ENCODE data around the gene COG2. TPM values are rescaled to one million over a fixed set of nuclear protein-coding genes. Genes with fewer than 3 reads are reported as not detected.

The COG2 gene
- total RNA-seq, 6 experiments from 2014 or later = 17.0 to 23.0 (median 20.6) TPM

GRCh38 chr1:230620649-230621323 lies 21.5 kb upstream of the COG2 start:
- TF ChIP-seq, protein P1, sequence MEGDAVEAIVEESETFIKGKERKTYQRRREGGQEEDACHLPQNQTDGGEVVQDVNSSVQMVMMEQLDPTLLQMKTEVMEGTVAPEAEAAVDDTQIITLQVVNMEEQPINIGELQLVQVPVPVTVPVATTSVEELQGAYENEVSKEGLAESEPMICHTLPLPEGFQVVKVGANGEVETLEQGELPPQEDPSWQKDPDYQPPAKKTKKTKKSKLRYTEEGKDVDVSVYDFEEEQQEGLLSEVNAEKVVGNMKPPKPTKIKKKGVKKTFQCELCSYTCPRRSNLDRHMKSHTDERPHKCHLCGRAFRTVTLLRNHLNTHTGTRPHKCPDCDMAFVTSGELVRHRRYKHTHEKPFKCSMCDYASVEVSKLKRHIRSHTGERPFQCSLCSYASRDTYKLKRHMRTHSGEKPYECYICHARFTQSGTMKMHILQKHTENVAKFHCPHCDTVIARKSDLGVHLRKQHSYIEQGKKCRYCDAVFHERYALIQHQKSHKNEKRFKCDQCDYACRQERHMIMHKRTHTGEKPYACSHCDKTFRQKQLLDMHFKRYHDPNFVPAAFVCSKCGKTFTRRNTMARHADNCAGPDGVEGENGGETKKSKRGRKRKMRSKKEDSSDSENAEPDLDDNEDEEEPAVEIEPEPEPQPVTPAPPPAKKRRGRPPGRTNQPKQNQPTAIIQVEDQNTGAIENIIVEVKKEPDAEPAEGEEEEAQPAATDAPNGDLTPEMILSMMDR (IDR thresholded peaks at IDR 0.05) = no peak

DNA sequence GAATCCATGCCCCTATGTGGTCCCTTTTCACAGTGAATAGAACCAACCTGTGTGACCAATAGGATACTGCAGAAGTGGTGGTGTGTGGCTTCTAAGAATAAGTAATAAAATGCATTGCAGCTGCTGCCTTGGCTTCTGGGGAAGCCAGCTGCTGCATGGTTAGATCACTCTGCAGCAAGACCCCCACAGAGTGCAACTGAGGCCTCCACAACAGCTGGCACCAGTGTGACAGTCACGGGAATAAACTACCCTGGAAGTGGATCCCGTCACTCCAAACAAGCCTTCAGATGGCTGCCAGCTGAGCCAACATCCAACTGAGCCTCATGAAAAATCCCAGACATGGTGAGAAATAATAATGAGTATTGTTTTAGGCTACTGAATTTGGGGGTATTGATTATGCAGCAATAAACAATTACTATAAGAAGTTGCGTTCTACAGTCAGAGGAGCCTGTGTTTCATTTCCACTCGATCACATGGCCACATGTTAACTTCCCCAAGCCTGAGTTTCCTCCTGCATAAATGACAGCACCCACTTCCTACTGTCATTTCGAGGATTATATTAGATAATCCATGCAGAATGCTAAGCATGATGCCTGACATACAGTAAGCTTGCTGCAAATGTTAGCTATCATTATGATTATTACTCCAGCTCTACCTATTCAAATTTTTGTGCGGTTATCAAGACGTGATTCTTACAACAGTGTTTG lies 20.8 kb upstream of the COG2 start:
- H3K36me3 Mint-ChIP-seq (ENCODE audit: low read depth) = no peaks in the 10 kb centered on the region
- no peak overlapping the region for H3K4me3 Mint-ChIP-seq
- H3K9me3 Mint-ChIP-seq = no peaks in the 10 kb centered on the region
- TF ChIP-seq, protein P1 (IDR thresholded peaks at IDR 0.05) = no peak
- no peak overlapping the region for H3K27ac Mint-ChIP-seq
- no peaks in the 10 kb centered on the region for H3K4me1 Mint-ChIP-seq (ENCODE audit: low read depth)
- no peak for DNase-seq
- peaks cover 10% of the 10 kb centered on the region for H3K27me3 Mint-ChIP-seq (ENCODE audit: insufficient read depth)

More at GRCh38 chr1:230620649-230621323, 21.5 kb upstream of the COG2 start:
- Mint-ChIP-seq H3K4me1 (ENCODE audit: low read depth) (no peaks in the 10 kb centered on the region), H3K27me3 (ENCODE audit: insufficient read depth) (peaks cover 10% of the 10 kb centered on the region), H3K27ac (no peak overlapping the region), H3K36me3 (ENCODE audit: low read depth) (no peaks in the 10 kb centered on the region), H3K4me3 (no peak overlapping the region), H3K9me3 (no peaks in the 10 kb centered on the region)
- DNase-seq = no peak

GRCh38 chr1:230622151-230622550 lies 20.1 kb upstream of the COG2 start:
- Mint-ChIP-seq H3K27ac (no peak overlapping the region), H3K4me1 (ENCODE audit: low read depth) (no peaks in the 10 kb centered on the region), H3K27me3 (ENCODE audit: insufficient read depth) (peaks cover 10% of the 10 kb centered on the region), H3K36me3 (ENCODE audit: low read depth) (no peaks in the 10 kb centered on the region), H3K9me3 (no peaks in the 10 kb centered on the region), H3K4me3 (no peak overlapping the region)
- TF ChIP-seq, protein P1 (IDR thresholded peaks at IDR 0.05) = no peak
- no peak for DNase-seq

GRCh38 chr1:230624097-230624713 lies 18.1 kb upstream of the COG2 start:
- Mint-ChIP-seq H3K9me3 (no peaks in the 10 kb centered on the region), H3K36me3 (ENCODE audit: low read depth) (no peaks in the 10 kb centered on the region), H3K27ac (no peak overlapping the region), H3K27me3 (ENCODE audit: insufficient read depth) (peaks cover 10% of the 10 kb centered on the region), H3K4me1 (ENCODE audit: low read depth) (no peaks in the 10 kb centered on the region), H3K4me3 (no peak overlapping the region)
- TF ChIP-seq, protein P1 (IDR thresholded peaks at IDR 0.05) = no peak
- DNase-seq = no peak

DNA sequence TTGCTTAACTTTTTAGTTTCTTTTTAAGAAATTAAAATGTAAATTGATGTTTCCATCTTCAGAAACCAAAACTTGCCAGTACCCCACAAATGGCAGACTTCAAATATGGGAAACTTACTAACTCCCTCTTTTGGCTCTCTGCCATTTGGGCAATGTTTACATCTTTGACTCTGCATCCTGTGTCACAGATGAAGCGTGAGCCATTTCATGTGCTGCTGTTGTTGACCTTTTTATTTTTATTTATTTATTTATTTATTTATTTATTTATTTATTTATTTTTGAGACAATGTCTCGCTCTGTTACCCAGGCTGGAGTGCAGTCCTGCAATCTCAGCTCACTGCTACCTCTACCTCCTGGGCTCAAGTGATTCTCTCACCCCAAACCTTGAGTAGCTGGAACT lies 16.0 kb upstream of the COG2 start:
- Mint-ChIP-seq H3K4me1 (ENCODE audit: low read depth) (no peaks in the 10 kb centered on the region), H3K36me3 (ENCODE audit: low read depth) (no peaks in the 10 kb centered on the region), H3K27me3 (ENCODE audit: insufficient read depth) (peaks cover 10% of the 10 kb centered on the region), H3K9me3 (no peaks in the 10 kb centered on the region), H3K4me3 (no peak overlapping the region), H3K27ac (no peak overlapping the region)
- TF ChIP-seq, protein P1 (IDR thresholded peaks at IDR 0.05) = no peak
- DNase-seq = no peak

Data from HFFc6 (cell line).